HL-60 (cell line): ENCODE results near the gene FMO4.
"Not testable (repeated sequence)": the region's sequence is repeated elsewhere in the genome, so short reads cannot be mapped to it uniquely, and the experiment has no call there.

Source experiments
- DNase-seq, 2 experiments: peaks; one replicate each; pipeline ENCODE4 v3.0.0-alpha.2; 2010 to 2020; ENCODE audit warnings: low read depth in 1 of 2, low spot score in 1 of 2
- H3K27ac ChIP-seq: fragments of 250-450 bp; sonication (Bioruptor Pico); replicated peaks from 2 replicates; pipeline ENCODE4 v1.5.1; 2020; ENCODE audit warnings: mild to moderate bottlenecking, moderate library complexity
- H3K27me3 ChIP-seq: fragments of 250-450 bp; sonication (Bioruptor Pico); 2 replicates; pipeline ENCODE4 v1.5.1; 2021; ENCODE audit warnings: mild to moderate bottlenecking, moderate library complexity; ENCODE audit not compliant: insufficient read depth, poor library complexity, severe bottlenecking
- H3K4me3 ChIP-seq: replicated peaks from 2 replicates; pipeline ENCODE4 v1.5.1; 2011; ENCODE audit warnings: mild to moderate bottlenecking, control low read depth, low read length; ENCODE audit not compliant: insufficient read depth
- GABPA ChIP-seq: IDR thresholded peaks from 2 replicates; pipeline ENCODE4 v1.6.1; 2012; ENCODE audit warnings: low read depth
- POLR2AphosphoS5 ChIP-seq: IDR thresholded peaks from 2 replicates; pipeline ENCODE4 v1.6.1; 2012; ENCODE audit warnings: low read depth
- SPI1 ChIP-seq: IDR thresholded peaks from 2 replicates; pipeline ENCODE4 v1.6.1; 2012; ENCODE audit warnings: low read depth, mild to moderate bottlenecking, borderline replicate concordance
- TF ChIP-seq, protein P1 (sequence below): IDR thresholded peaks from one replicate; pipeline ENCODE4 v1.5.1; 2011; ENCODE audit warnings: low read length, control low read depth, inconsistent platforms; ENCODE audit not compliant: insufficient read depth
- TF ChIP-seq, protein P2 (sequence below): IDR thresholded peaks from 2 replicates; pipeline ENCODE4 v1.6.1; 2012; ENCODE audit warnings: low read depth; ENCODE audit not compliant: insufficient replicate concordance

The FMO4 gene

DNA sequence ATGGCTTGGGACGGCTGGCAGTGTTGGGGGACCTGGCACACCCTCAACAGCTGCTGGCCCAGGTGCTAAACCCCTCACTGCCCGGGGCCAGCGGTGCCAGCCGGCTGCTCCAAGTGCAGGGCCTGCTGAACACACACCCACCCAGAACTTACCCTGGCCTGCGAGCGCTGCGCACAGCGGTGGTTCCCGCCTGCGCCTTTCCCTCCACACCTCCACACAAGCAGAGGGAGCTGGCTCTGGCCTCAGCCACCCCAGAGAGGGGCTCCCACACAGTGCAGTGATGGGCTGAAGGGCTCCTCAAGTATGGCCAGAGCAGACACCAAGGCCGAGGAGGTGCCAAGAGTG is 67.9 kb downstream of the FMO4 start:
- no peak for DNase-seq
- Histone ChIP-seq H3K27ac (no peak overlapping the region), H3K27me3 (no peaks in the 10 kb centered on the region), H3K4me3 (no peak overlapping the region)
- TF ChIP-seq GABPA, result no peak
- TF ChIP-seq POLR2AphosphoS5, result no peak
- TF ChIP-seq, protein P1, sequence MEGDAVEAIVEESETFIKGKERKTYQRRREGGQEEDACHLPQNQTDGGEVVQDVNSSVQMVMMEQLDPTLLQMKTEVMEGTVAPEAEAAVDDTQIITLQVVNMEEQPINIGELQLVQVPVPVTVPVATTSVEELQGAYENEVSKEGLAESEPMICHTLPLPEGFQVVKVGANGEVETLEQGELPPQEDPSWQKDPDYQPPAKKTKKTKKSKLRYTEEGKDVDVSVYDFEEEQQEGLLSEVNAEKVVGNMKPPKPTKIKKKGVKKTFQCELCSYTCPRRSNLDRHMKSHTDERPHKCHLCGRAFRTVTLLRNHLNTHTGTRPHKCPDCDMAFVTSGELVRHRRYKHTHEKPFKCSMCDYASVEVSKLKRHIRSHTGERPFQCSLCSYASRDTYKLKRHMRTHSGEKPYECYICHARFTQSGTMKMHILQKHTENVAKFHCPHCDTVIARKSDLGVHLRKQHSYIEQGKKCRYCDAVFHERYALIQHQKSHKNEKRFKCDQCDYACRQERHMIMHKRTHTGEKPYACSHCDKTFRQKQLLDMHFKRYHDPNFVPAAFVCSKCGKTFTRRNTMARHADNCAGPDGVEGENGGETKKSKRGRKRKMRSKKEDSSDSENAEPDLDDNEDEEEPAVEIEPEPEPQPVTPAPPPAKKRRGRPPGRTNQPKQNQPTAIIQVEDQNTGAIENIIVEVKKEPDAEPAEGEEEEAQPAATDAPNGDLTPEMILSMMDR, result no peak
- TF ChIP-seq, protein P2, sequence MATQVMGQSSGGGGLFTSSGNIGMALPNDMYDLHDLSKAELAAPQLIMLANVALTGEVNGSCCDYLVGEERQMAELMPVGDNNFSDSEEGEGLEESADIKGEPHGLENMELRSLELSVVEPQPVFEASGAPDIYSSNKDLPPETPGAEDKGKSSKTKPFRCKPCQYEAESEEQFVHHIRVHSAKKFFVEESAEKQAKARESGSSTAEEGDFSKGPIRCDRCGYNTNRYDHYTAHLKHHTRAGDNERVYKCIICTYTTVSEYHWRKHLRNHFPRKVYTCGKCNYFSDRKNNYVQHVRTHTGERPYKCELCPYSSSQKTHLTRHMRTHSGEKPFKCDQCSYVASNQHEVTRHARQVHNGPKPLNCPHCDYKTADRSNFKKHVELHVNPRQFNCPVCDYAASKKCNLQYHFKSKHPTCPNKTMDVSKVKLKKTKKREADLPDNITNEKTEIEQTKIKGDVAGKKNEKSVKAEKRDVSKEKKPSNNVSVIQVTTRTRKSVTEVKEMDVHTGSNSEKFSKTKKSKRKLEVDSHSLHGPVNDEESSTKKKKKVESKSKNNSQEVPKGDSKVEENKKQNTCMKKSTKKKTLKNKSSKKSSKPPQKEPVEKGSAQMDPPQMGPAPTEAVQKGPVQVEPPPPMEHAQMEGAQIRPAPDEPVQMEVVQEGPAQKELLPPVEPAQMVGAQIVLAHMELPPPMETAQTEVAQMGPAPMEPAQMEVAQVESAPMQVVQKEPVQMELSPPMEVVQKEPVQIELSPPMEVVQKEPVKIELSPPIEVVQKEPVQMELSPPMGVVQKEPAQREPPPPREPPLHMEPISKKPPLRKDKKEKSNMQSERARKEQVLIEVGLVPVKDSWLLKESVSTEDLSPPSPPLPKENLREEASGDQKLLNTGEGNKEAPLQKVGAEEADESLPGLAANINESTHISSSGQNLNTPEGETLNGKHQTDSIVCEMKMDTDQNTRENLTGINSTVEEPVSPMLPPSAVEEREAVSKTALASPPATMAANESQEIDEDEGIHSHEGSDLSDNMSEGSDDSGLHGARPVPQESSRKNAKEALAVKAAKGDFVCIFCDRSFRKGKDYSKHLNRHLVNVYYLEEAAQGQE, result no peak
- TF ChIP-seq SPI1, result no peak

DNA sequence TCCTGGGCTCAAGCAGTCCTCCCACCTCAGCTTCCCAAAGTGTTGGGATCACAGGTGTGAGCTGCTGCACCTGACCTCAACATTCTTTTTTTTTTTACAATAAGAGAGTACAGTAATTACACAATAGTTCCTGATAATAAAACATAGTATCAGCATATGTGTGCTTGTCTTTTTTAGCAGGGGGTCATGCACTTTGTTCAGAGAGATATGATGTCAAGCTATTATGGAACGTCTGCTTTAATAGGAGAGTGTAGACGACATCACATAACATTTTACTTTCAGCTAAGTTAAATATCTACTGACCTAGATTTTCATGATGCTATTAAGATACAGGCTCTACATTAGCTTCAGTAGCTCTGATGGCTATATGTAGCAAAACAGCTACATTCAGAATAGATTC is 70.5 kb downstream of the FMO4 start:
- H3K27me3 ChIP-seq, result no peaks in the 10 kb centered on the region
- no peak overlapping the region for H3K27ac ChIP-seq
- no peak overlapping the region for H3K4me3 ChIP-seq
- no peak for DNase-seq
- TF ChIP-seq, protein P1, result no peak
- TF ChIP-seq, protein P2, result no peak
- TF ChIP-seq POLR2AphosphoS5, result no peak
- TF ChIP-seq GABPA, result no peak
- no peak for TF ChIP-seq SPI1

DNA sequence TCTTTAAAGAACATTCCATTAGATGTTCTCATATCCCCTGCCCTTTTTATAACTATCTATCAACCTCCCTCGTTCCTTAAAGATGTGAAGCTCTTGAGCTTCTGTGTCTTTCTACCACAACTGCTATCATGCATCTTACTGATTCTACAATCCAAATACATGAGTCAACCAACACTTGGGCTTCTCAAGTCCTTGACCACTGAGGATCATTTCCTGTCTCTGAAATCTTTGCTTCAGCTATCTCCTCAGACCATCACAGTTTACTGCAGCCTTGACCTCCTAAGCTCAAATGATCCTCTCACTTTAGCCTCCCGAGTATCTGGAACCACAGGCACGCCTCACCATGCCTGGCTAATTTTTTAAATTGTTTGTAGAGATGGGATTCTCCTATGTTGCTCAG is 75.2 kb downstream of the FMO4 start:
- H3K27me3 ChIP-seq, result no peaks in the 10 kb centered on the region
- H3K27ac ChIP-seq, result no peak overlapping the region
- no peak for DNase-seq
- TF ChIP-seq, protein P2, result no peak
- TF ChIP-seq GABPA, result no peak
- TF ChIP-seq, protein P1, result no peak
- H3K4me3 ChIP-seq, result no peak overlapping the region

DNA sequence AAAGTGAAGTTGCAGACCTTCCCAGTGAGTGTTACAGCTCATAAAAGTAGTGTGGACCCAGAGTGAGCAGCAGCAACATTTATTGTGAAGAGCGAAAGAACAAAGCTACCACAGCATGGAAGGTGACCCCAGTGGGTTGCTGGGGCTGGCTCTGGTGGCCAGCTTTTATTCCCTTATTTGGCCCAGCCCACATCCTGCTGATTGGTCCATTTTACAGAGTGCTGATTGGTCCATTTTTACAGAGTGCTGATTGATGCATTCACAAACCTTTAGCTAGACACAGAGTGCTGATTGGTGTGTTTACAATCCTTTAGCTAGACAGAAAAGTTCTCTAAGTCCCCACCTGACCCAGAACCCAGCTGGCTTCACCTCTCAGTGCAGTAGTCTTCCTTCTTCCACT is 76.8 kb downstream of the FMO4 start:
- not testable (repeated sequence) for H3K27ac ChIP-seq, DNase-seq, H3K27me3 ChIP-seq, H3K4me3 ChIP-seq
